GM18502 (cell line): Measurements from ENCODE around the gene RERE.

Experiments
- ATAC-seq: cut with Tn5 transposase; IDR thresholded peaks from one replicate; pipeline ENCODE4 v1.9.1; 2021; ENCODE audit warnings: mild to moderate bottlenecking; ENCODE audit not compliant: unreplicated experiment, poor library complexity

Gene RERE

GRCh38 chr1:8651236-8651890, 166.1 kb downstream of the RERE start:
- no peak for ATAC-seq

- no peak for ATAC-seq
These were observed 167.6 kb downstream of the RERE start for GRCh38 chr1:8649875-8650274.

- no peak for ATAC-seq
These were observed 168.4 kb downstream of the RERE start for GRCh38 chr1:8649027-8649426.

- no peak for ATAC-seq
These were observed 170.4 kb downstream of the RERE start for GRCh38 chr1:8646996-8647395.

- no peak for ATAC-seq
These were observed 171.3 kb downstream of the RERE start for GRCh38 chr1:8646189-8646588.

GRCh38 chr1:8643542-8644536, 173.6 kb downstream of the RERE start:
- peak; percentile 84 for ATAC-seq

GRCh38 chr1:8642114-8642513, 175.3 kb downstream of the RERE start:
- no peak for ATAC-seq

GRCh38 chr1:8641377-8641997, 176.0 kb downstream of the RERE start:
- no peak for ATAC-seq

GRCh38 chr1:8640950-8641349, 176.5 kb downstream of the RERE start:
- ATAC-seq, result no peak

GRCh38 chr1:8639148-8639547, 178.3 kb downstream of the RERE start:
- no peak for ATAC-seq

GRCh38 chr1:8633741-8634501, 183.5 kb downstream of the RERE start:
- ATAC-seq, result no peak

GRCh38 chr1:8632102-8632501, 185.3 kb downstream of the RERE start:
- no peak for ATAC-seq

GRCh38 chr1:8631163-8631562, 186.3 kb downstream of the RERE start:
- ATAC-seq, result no peak

GRCh38 chr1:8629241-8630091, 188.0 kb downstream of the RERE start:
- peak; percentile 73 for ATAC-seq

GRCh38 chr1:8628606-8629005, 188.8 kb downstream of the RERE start:
- ATAC-seq, result no peak

GRCh38 chr1:8627728-8628127, 189.7 kb downstream of the RERE start:
- ATAC-seq, result no peak

- ATAC-seq, result no peak
These were observed 191.2 kb downstream of the RERE start for GRCh38 chr1:8625981-8626898.

GRCh38 chr1:8625491-8625890, 191.9 kb downstream of the RERE start:
- ATAC-seq, result no peak
